KOPT-K1 (cell line): ENCODE measurements around the gene FTO.

Experiments
- H3K27ac ChIP-seq: fragments of 200-600 bp; sonication (generic); 2 replicates; pipeline ENCODE4 v1.5.1; 2016; ENCODE audit warnings: antibody characterized with exemption, mild to moderate bottlenecking, low read depth, low read length; ENCODE audit not compliant: poor library complexity, severe bottlenecking
- H3K36me3 ChIP-seq: fragments of 200-600 bp; sonication (generic); 2 replicates; pipeline ENCODE4 v1.5.1; 2017; ENCODE audit warnings: antibody characterized with exemption, mild to moderate bottlenecking, low read length, moderate library complexity; ENCODE audit not compliant: insufficient read depth
- H3K9me3 ChIP-seq: fragments of 200-600 bp; sonication (generic); 2 replicates; pipeline ENCODE4 v1.5.1; 2017; ENCODE audit warnings: antibody characterized with exemption, low read length, mild to moderate bottlenecking; ENCODE audit not compliant: insufficient read depth, poor library complexity, severe bottlenecking

The FTO gene

DNA sequence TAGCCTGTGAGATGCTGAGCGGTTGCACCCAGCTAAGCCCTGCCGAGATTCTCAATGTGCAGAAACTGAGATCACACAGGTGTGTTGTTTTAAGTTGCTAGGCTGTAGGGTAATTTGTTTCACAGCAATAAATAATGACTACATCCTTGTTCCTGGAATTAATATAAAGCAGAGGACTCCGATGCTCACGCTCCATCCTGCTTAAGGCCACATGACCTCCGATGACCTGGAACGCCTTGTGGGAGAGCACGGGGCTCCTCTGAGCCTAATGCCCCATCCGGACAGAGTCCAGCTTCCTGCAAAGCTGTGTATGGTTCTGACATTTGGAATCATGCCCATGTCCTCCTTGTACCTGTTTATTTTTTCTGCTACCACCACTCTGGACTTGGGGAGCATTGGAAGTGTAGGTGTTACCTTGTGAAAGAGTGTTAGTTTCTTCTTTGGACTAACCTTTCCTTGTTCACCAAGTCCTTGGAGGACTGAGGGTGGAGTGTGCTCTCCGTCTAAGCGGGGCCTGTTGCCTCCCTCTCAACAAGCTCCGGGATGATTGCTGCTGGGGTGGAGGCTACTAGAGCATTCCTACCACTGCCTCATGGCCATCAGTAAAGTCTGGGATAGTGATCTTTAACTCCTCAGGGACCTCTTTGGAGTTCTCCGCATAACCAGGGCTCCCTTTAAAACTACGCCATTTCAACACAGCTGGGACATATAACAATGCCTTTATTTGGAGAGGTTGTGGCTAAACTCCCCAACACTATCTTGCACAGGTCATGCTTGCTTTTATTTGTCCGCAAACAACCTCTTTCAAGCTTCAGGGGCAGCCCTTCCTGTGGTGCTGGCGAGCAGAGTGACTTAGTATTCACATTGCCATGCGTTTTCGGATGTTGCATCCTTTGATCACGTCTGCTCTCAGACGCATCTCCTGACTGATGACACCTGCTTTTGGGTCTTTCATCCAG, 457.3 kb downstream of the FTO start:
- Histone ChIP-seq H3K9me3 (no peaks in the 10 kb centered on the region), H3K27ac (no peak overlapping the region), H3K36me3 (no peaks in the 10 kb centered on the region)

DNA sequence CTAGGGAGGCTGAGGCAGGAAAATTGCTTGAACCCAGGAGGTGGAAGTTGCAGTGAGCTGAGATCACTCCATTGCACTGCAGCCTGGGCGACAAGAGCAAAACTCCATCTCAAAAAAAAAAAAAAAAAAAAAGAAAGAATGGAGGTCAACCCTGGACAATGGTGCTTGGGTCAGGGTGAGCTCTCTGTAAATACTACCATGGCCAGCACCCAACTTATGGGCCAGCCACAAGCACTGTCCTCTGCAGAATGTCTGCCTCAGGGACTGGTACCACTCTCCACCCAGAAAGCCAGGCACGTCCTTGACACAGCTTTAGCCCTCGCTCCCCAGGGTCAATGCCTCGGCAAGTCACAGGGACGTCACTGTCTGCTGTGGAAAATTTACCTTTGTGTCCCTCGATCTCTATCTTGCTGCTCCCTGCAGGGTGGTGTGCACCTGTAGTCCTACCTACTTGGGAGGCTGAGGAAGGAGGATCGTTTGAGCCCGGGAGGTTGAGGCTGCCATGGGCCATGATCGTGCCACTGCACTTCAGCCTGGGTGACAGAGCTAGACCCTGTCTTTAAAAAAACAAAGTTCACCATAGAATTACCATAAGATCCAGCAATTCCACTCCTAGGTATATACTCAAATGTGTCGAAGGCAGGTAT, 459.4 kb downstream of the FTO start:
- H3K36me3 ChIP-seq, result no peaks in the 10 kb centered on the region
- H3K9me3 ChIP-seq, result no peaks in the 10 kb centered on the region
- no peak overlapping the region for H3K27ac ChIP-seq

GRCh38 chr16:54164789-54165173, 460.8 kb downstream of the FTO start:
- Histone ChIP-seq H3K9me3 (no peaks in the 10 kb centered on the region), H3K27ac (no peak overlapping the region), H3K36me3 (no peaks in the 10 kb centered on the region)

DNA sequence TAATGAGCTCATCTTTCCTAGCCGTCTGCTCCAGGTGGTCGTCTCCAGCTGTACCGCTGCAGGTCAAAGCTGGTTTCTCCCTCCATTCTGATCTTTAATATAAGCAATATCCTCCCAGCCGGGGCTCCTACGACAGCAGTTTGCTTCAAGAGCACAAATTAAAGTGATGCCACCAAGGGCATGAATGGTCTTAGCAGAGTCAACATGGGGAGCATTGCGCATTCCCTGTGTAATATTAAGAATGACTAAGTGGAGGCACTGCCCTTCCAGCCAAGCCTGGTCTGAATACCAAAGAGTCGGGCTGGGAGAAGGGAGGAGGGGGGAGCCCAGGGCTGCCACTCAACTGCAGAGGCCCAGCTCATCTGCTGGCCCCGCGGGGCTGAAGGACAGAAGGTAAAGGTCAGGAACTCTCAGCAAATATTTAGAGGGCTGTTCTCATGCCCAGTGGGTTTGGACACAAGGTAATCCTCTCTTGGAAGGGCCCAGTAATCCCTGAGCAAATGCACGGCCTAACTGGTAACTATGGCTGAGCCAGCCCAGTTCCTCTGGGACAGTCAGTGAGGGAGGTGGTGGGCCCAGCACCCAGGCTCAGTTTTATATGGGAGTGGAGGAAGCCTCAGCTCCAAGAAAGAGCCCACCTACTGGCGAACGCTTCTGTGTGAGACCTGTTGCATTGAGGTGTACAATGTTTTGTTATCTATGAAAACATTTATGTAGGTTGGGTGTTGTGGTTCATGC, 461.4 kb downstream of the FTO start:
- Histone ChIP-seq H3K9me3 (no peaks in the 10 kb centered on the region), H3K27ac (no peak overlapping the region), H3K36me3 (no peaks in the 10 kb centered on the region)

- Histone ChIP-seq H3K9me3 (no peaks in the 10 kb centered on the region), H3K27ac (no peak overlapping the region), H3K36me3 (no peaks in the 10 kb centered on the region)
Observed at GRCh38 chr16:54165912-54166865, 462.2 kb downstream of the FTO start.

- no peaks in the 10 kb centered on the region for H3K36me3 ChIP-seq
- no peaks in the 10 kb centered on the region for H3K9me3 ChIP-seq
- H3K27ac ChIP-seq, result no peak overlapping the region
Observed at GRCh38 chr16:54169112-54169511, 465.2 kb downstream of the FTO start.

DNA sequence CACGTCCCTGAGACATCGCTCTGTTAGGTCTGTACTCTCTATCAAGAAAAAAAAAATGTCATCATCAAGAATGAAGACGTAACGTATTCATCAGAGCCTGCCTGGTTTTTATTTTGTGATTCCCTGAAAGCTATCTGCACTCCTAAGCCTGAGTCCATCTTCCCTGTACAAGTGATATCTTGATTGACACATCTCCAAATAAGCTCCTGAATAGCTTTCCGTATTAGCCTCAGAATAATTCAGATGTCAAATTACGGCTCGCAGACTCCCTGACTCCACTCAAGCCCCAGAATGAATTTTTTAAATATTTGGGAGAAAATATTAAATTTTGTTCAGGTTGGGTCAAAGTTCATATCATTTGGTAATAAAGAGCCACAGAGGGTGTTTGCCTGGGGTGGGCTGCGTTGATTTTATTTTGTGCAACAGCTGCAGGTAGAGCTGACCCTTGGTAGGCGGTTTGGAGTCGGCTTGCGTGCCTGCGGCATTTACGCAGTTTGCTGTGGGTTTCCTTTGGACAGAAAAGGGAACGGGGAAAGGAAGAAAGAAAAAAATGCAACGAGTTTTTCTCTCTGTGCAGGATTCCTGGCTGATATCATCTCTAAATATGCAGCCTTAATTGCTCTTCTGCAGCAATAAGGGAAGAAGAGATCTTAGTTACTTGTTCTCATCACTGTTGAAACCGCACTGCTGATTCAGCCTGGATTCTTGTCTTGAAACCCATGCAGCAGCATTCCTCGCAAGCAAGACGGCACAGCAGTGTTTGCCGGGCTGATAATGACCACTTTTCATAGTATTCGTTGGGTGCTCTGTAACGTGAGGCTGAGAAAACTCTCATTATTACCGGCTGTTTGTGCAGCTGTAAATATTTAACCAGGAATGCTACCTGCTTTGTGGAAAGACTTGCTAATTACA, 467.9 kb downstream of the FTO start:
- no peak overlapping the region for H3K27ac ChIP-seq
- H3K9me3 ChIP-seq, result no peaks in the 10 kb centered on the region
- no peaks in the 10 kb centered on the region for H3K36me3 ChIP-seq

DNA sequence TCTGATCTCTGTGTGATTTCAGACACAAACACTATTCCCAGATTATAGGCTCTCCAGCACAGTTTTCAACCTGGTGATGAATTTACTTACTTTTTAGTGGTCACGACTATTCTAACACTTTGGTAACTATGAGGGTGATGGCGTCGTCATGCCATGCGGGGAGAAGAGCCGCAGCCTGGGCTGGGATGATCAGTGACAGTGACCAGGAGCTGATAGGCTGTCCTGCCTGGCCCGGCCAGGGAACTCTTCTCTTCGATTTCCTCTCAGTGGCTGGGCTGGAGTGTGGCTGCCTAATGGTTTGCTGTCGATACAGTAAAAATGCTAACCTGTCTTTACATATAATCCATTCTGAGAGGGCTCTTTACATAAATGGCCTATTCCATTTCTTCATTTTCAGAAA, 469.5 kb downstream of the FTO start:
- H3K36me3 ChIP-seq, result no peaks in the 10 kb centered on the region
- H3K9me3 ChIP-seq, result no peaks in the 10 kb centered on the region
- no peak overlapping the region for H3K27ac ChIP-seq

DNA sequence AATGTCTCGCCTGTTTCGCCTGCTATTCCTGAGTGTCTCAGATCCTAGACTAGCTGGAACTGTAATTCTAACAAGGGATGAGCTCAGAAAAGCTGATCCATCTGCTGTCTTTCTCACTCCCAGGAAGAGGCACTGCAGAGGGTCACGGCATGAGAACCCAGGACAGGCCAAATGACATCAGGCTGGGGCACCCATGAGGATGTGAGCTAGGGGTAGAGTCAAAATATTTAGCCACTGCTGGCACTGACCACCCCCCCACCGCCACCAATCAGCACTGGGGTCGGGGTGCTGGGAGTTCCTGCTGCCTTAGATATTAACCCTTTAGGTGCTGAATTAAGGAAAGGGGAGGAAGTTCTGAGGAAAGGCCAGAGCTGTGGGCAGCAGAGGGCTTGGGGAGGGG, 470.2 kb downstream of the FTO start:
- H3K27ac ChIP-seq, result no peak overlapping the region
- H3K9me3 ChIP-seq, result no peaks in the 10 kb centered on the region
- no peaks in the 10 kb centered on the region for H3K36me3 ChIP-seq

GRCh38 chr16:54174750-54175149, 470.8 kb downstream of the FTO start:
- Histone ChIP-seq H3K9me3 (no peaks in the 10 kb centered on the region), H3K36me3 (no peaks in the 10 kb centered on the region), H3K27ac (no peak overlapping the region)

GRCh38 chr16:54175169-54175551, 471.2 kb downstream of the FTO start:
- H3K9me3 ChIP-seq, result no peaks in the 10 kb centered on the region
- H3K27ac ChIP-seq, result no peak overlapping the region
- no peaks in the 10 kb centered on the region for H3K36me3 ChIP-seq

GRCh38 chr16:54175552-54176375, 471.8 kb downstream of the FTO start:
- Histone ChIP-seq H3K9me3 (no peaks in the 10 kb centered on the region), H3K27ac (no peak overlapping the region), H3K36me3 (no peaks in the 10 kb centered on the region)

- H3K36me3 ChIP-seq, result no peaks in the 10 kb centered on the region
- H3K27ac ChIP-seq, result no peak overlapping the region
- no peaks in the 10 kb centered on the region for H3K9me3 ChIP-seq
Observed at GRCh38 chr16:54176376-54176901, 472.5 kb downstream of the FTO start.
